Large intestine (tissue), 3 donors: ENCODE measurements around the gene CDK19. TPM values are rescaled to one million over a fixed set of nuclear protein-coding genes. Genes with fewer than 3 reads are reported as not detected.
A peak's percentile ranks its signal among the peaks of the same experiment; 100 is the strongest.
"Not testable (repeated sequence)": the region's sequence is repeated elsewhere in the genome, so short reads cannot be mapped to it uniquely, and the experiment has no call there.

ENCODE experiments used
- DNase-seq, 2 donors: peaks; one replicate each; pipeline versions ENCODE4 v3.0.0 to v3.0.0-alpha.2; 2013
- H3K27ac ChIP-seq: one replicate; pipeline ENCODE4 v1.5.1; 2013; ENCODE audit warnings: low read length
- H3K27me3 ChIP-seq: 2 replicates; pipeline ENCODE4 v1.6.1; 2013; ENCODE audit warnings: low read length; ENCODE audit not compliant: control insufficient read depth, insufficient read depth
- H3K36me3 ChIP-seq: 2 replicates; pipeline ENCODE4 v1.6.1; 2013; ENCODE audit warnings: low read length; ENCODE audit not compliant: control insufficient read depth, insufficient read depth
- H3K4me1 ChIP-seq: one replicate; pipeline ENCODE4 v1.6.1; 2013; ENCODE audit warnings: low read length; ENCODE audit not compliant: control insufficient read depth, insufficient read depth
- H3K4me3 ChIP-seq: one replicate; pipeline ENCODE4 v1.5.1; 2013; ENCODE audit warnings: low read length
- H3K9me3 ChIP-seq: one replicate; pipeline ENCODE4 v1.6.1; 2013; ENCODE audit warnings: mild to moderate bottlenecking, low read depth, low read length, moderate library complexity; ENCODE audit not compliant: control insufficient read depth
- WGBS: methylation state at CpG from one replicate; pipeline ENCODE4 v1.1.5; 2013; ENCODE audit warnings: low lambda C conversion rate; ENCODE audit not compliant: insufficient coverage; 5-methylcytosine and 5-hydroxymethylcytosine counted together
- polyA plus RNA-seq: library from polyadenylated mRNA; unstranded; fragments of 120-200 nt; gene quantifications from one replicate; pipeline ENCODE4 v1.2.1, GENCODE V29; 2013

Gene CDK19
- polyA plus RNA-seq, 1 donor, result 18.3 TPM

GRCh38 chr6:110760589-110760988 lies 54.7 kb downstream of the CDK19 start:
- Histone ChIP-seq H3K27ac (no peak overlapping the region), H3K36me3 (no peaks in the 10 kb centered on the region), H3K4me3 (no peak overlapping the region), H3K9me3 (no peaks in the 10 kb centered on the region), H3K27me3 (no peaks in the 10 kb centered on the region), H3K4me1 (peaks cover 4% of the 10 kb centered on the region)
- DNase-seq, result no peak
- 89% methylated on average over 3 of the region's 8 CpGs for WGBS

- H3K27ac ChIP-seq, H3K36me3 ChIP-seq, H3K9me3 ChIP-seq, H3K4me1 ChIP-seq, DNase-seq, H3K4me3 ChIP-seq, H3K27me3 ChIP-seq: not testable (repeated sequence)
- no CpG with 5 or more reads among the region's 5 CpGs for whole genome bisulfite sequencing
These were observed 55.2 kb downstream of the CDK19 start for GRCh38 chr6:110760098-110760497.

GRCh38 chr6:110757926-110758325 lies 57.3 kb downstream of the CDK19 start:
- no peak for DNase-seq
- no CpG with 5 or more reads among the region's 4 CpGs for WGBS
- Histone ChIP-seq H3K4me1 (peaks cover 15% of the 10 kb centered on the region), H3K9me3 (no peaks in the 10 kb centered on the region), H3K27ac (no peak overlapping the region), H3K4me3 (no peak overlapping the region), H3K27me3 (no peaks in the 10 kb centered on the region), H3K36me3 (no peaks in the 10 kb centered on the region)

- no peaks in the 10 kb centered on the region for H3K36me3 ChIP-seq
- H3K4me1 ChIP-seq, result peaks cover 15% of the 10 kb centered on the region
- H3K27me3 ChIP-seq, result no peaks in the 10 kb centered on the region
- no peaks in the 10 kb centered on the region for H3K9me3 ChIP-seq
- no peak for DNase-seq
- no peak overlapping the region for H3K27ac ChIP-seq
- WGBS, result 45% methylated on average over 1 of the region's 2 CpGs
- no peak overlapping the region for H3K4me3 ChIP-seq
These were observed 58.5 kb downstream of the CDK19 start for GRCh38 chr6:110756817-110757216.

- no CpG with 5 or more reads among the region's 3 CpGs for WGBS
- H3K9me3 ChIP-seq, result no peaks in the 10 kb centered on the region
- H3K4me1 ChIP-seq, result peaks cover 15% of the 10 kb centered on the region
- peak overlapping the region; percentile 39 for H3K27ac ChIP-seq
- peak; percentile 45 to 73 for DNase-seq
- no peaks in the 10 kb centered on the region for H3K36me3 ChIP-seq
- no peaks in the 10 kb centered on the region for H3K27me3 ChIP-seq
- H3K4me3 ChIP-seq, result no peak overlapping the region
These were observed 59.8 kb downstream of the CDK19 start for GRCh38 chr6:110755411-110755834.

- H3K27ac ChIP-seq, result peak overlapping the region; percentile 22
- WGBS, result no CpG with 5 or more reads among the region's 9 CpGs
- DNase-seq, result peak in 1 of 2 donors; percentile 52
These were observed 61.2 kb downstream of the CDK19 start for GRCh38 chr6:110753936-110754668.

GRCh38 chr6:110748453-110748852 lies 66.8 kb downstream of the CDK19 start:
- DNase-seq, result no peak
- H3K9me3 ChIP-seq, result peaks cover 4% of the 10 kb centered on the region
- no peak overlapping the region for H3K4me3 ChIP-seq
- WGBS, result 20% methylated on average over 1 of the region's 3 CpGs
- peaks cover 2% of the 10 kb centered on the region for H3K36me3 ChIP-seq
- peaks cover 6% of the 10 kb centered on the region for H3K4me1 ChIP-seq
- no peak overlapping the region for H3K27ac ChIP-seq
- no peaks in the 10 kb centered on the region for H3K27me3 ChIP-seq

More at GRCh38 chr6:110753936-110754668, 61.2 kb downstream of the CDK19 start:
- not testable (repeated sequence) for H3K36me3 ChIP-seq, H3K27me3 ChIP-seq, H3K4me3 ChIP-seq, H3K9me3 ChIP-seq
- H3K4me1 ChIP-seq, result peaks cover 15% of the 10 kb centered on the region

- peak; percentile 14 to 70 for DNase-seq
- no peaks in the 10 kb centered on the region for H3K27me3 ChIP-seq
- peaks cover 5% of the 10 kb centered on the region for H3K36me3 ChIP-seq
- peak overlapping the region; percentile 55 for H3K27ac ChIP-seq
- H3K4me1 ChIP-seq, result peaks cover 6% of the 10 kb centered on the region
- WGBS, result no CpG with 5 or more reads among the region's 1 CpG
- H3K9me3 ChIP-seq, result peaks cover 9% of the 10 kb centered on the region
- H3K4me3 ChIP-seq, result no peak overlapping the region
These were observed 68.6 kb downstream of the CDK19 start for GRCh38 chr6:110746680-110747079.

GRCh38 chr6:110744991-110745390 lies 70.3 kb downstream of the CDK19 start:
- Histone ChIP-seq H3K27me3 (no peaks in the 10 kb centered on the region), H3K36me3 (peaks cover 5% of the 10 kb centered on the region), H3K9me3 (peaks cover 15% of the 10 kb centered on the region), H3K4me1 (peaks cover 6% of the 10 kb centered on the region), H3K4me3 (no peak overlapping the region), H3K27ac (no peak overlapping the region)
- DNase-seq, result no peak
- 100% methylated on average over 1 of the region's 1 CpG for WGBS

GRCh38 chr6:110742552-110742951 lies 72.7 kb downstream of the CDK19 start:
- not testable (repeated sequence) for H3K27ac ChIP-seq, H3K4me1 ChIP-seq, H3K4me3 ChIP-seq, H3K36me3 ChIP-seq, DNase-seq, H3K27me3 ChIP-seq
- WGBS, result no CpG with 5 or more reads among the region's 9 CpGs
- H3K9me3 ChIP-seq, result peaks cover 15% of the 10 kb centered on the region

GRCh38 chr6:110741517-110741916 lies 73.8 kb downstream of the CDK19 start:
- H3K27me3 ChIP-seq, result no peaks in the 10 kb centered on the region
- no peak overlapping the region for H3K4me3 ChIP-seq
- no peak for DNase-seq
- H3K36me3 ChIP-seq, result peaks cover 5% of the 10 kb centered on the region
- H3K4me1 ChIP-seq, result no peaks in the 10 kb centered on the region
- H3K27ac ChIP-seq, result no peak overlapping the region
- WGBS, result 100% methylated on average over 1 of the region's 3 CpGs
- peaks cover 15% of the 10 kb centered on the region for H3K9me3 ChIP-seq
